Stimulated activated CD4-positive, alpha-beta T cell treated with anti-CD3 and anti-CD28 coated beads, Interleukin-1b, Interleukin-23, amount 100 ng/mL, for 24 hours (primary cell): ENCODE measurements around the gene ELOF1.
A peak's percentile ranks its signal among the peaks of the same experiment; 100 is the strongest.
"Not testable (repeated sequence)": the region's sequence is repeated elsewhere in the genome, so short reads cannot be mapped to it uniquely, and the experiment has no call there.

Experiments
- DNase-seq, 4 experiments: peaks; one replicate each; pipeline ENCODE4 v3.0.0-alpha.2; 2020; ENCODE audit warnings: low read depth in 4 of 4, low spot score in 1 of 4

ELOF1 gene

GRCh38 chr19:11558881-11559828, at the start of gene ELOF1:
TSS of gene ELOF1 (minus strand) at chr19:11559230. CDS start at chr19:11554347, 4,883 bp downstream.
- DNase-seq: peak; percentile 85 to 96 (median 96)

DNA sequence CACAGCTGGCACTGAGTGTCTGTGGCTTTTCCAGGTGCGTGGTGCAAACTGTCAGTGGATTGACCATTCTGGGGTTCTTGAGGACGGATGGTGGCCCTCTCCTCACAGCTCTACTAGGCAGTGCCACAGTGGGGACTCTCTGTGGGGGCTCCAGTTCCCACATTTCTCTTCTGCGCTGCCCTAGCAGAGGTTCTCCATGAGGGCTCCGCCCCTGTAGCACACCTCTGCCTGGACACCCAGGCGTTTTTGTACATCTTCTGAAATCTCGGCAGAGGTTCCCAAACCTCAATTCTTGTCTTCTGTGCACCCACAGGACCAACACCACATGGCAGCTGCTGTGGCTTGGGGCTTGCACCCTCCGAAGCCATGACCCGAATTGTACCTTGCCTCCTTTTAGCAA, 47.5 kb upstream of the ELOF1 start:
- no peak for DNase-seq

GRCh38 chr19:11599704-11600103, 40.7 kb upstream of the ELOF1 start:
- not testable (repeated sequence) for DNase-seq

DNA sequence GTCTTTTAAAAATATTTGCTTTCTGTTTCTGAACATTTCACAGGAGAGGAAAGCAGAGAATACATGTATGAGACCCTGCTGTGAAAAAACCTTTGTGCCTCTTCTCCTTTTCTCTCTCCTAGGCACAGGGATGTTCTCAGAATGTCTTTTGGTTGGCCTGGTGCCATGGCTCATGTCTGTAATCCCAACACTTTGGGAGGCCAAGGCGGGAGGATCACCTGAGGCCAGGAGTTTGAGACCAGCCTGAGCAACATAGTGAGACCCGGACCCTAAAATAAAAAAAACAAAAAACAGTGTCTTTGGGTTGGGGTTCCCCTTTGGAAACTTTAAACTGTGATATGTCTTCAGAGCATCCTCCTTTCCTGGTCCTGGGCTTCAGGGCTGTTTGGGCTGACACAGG, 39.7 kb upstream of the ELOF1 start:
- DNase-seq: no peak

DNA sequence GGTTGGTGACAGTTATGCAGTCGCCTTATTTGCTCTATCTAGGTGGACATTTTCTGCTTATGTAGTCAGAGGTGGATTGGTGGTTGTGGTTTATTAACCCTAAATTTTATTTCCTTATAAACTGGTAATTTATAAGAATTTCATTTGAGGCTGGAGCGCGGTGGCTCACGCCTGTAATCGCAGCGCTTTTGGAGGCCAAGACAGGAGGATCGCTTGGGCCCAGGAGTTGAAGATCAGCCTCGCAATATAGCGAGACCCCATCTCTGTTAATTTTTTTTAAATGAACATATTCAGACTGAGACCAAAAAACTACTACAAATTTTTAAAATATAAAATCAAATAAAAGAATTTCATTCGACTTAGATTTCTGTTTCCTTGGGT, 39.1 kb upstream of the ELOF1 start:
- DNase-seq: no peak

DNA sequence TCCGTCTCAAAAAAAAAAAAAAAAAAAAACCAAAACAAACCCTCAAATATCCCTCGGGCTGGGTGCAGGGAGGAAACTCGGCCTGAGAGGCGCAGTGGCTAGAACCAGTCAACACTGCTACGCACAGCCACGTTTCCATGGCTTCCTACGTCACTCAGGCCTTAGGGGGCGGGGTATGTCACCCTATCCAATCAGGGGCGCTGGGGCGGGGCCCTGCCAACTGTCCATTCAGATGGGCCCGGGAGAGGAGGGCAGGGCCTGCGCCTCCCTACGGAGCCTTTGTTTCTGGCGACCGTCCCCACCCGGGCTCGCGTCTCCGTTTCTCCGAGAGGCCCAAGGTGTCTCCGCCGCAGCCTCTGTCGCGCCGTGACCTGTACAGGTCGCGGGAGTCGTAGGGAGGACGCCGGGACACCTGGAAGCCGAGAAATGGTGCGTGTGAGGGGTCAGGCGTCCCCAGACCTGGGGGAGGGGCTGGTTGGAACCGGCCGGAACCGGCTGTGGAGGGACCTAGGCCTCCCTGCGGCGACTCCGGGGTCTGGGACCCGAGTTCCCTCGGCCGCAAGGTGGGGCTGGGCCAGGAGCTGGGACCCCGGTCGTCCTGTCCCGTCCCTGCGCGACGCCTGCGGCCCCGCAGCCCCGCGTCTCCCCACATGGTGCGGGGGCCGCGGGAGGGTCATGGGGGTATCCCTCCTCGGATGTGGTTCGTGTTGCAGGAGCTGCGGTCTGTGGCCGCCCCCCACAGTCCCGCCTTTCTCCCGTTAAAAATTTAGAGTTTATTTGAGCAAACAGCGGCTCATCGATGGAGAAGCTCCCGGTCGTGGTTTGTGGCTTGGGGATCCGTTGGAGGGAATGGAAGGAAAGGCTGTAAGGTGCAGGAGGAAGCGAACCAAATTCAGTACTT, 38.4 kb upstream of the ELOF1 start, which contains the start of gene ZNF627:
ZNF627 (plus strand) TSS at position 282 of the 901 bp plus-strand sequence; CDS start at position 427, 145 bp downstream.
- DNase-seq: peak; percentile 89 to 99 (median 94)

GRCh38 chr19:11596156-11596555, 37.1 kb upstream of the ELOF1 start:
- no peak for DNase-seq

GRCh38 chr19:11594084-11594483, 35.1 kb upstream of the ELOF1 start:
- DNase-seq: no peak

DNA sequence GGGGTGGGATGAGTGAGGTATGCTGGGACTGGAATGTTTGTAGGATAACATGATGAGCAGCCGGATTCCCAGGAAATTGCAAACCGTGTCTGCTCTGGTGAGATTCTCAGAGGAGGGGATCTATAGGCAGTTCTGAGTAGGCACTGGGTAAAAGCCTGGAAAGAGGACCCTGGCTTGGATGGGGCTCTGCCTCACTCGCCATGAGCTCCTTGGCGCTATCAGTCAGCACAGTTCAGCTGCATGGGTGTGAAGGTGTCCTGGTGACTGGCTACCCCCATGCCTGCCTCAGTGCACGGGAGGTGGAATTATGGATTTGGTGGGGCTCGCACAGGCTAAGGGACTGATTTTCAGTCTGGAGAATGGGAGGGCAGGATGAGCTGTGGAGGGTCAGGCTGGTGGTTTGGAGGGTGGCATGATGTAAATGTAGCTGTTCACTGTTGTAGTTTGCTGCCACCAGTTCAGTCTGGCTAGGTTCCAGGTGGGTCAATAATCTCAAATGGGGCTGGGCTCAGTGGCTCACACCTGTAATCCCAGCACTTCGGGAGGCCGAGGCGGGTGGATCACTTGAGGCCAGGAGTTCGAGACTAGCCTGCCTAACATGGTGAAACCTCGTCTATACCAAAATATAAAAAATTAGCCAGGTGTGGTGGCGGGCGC, 29.1 kb upstream of the ELOF1 start:
- DNase-seq: no peak

DNA sequence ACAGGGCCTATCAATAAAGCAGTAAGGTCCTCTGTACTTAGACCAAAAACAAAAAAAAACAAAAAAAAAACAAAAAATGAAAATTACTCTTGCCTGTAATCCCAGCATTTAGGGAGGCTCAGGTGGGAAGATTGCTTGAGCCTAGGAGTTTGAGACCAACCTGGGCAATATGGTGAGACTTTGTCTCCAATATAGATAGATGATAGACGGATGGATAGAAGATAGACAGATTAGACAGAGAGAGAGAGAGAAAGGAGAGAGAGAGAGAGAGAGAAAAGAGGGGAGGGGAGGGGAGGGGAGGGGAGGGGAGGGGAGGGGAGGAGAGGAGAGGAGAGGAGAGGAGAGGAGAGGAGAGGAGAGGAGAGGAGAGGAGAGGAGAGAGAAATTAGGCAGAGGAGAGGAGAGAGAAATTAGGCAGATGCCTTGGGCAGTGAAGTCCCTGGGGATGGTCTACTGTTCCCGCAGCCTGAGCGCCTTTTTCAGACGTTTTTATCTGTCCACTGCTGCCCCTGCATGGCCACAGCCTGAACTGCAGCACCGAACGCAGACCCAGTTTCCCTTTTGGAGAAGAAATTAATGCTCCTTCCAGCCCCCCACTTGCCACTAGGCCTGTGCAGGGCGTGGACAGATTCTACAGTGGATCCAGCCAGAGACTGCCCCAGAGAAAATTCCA, 28.4 kb upstream of the ELOF1 start:
- DNase-seq: peak; percentile 42 to 68 (median 60)

DNA sequence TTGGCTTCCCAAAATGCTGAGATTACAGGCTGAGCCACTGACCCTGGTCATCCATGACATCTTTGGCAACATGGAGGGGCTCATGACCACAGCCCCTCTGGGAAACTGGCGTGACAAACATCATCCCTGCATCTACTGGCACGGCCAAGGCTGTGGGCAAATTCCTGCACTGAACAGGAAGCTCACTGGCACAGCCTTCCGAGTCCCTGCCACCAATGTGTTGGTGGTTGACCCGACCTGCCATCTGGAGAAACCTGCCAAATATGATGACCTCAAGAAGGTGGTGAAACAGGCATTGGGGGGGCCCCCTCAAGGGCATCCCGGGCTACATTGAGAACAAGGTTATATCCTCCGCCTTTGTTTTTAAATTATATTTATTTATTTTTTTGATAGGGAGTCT, 27.3 kb upstream of the ELOF1 start:
- DNase-seq: no peak

DNA sequence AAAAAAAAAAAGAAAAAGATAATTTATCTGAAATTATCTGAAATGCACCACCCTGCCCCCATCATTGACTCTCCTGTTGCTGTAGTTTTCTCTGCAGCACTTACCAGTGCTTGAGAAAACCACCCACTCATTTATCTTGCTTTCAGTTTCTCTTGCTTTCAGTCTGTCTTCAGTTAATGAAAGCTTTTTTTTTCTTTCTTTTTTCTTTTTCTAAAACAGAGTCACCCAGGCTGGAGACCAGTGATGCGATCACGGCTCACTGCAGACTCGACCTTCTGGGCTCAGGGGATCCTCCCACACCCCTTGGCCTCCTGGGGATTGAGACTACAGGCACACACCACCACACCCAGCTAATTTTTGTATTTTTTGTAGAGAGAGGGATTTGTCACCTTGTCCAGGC, 22.7 kb upstream of the ELOF1 start:
- peak in 1 of 4 experiments; percentile 39 for DNase-seq

DNA sequence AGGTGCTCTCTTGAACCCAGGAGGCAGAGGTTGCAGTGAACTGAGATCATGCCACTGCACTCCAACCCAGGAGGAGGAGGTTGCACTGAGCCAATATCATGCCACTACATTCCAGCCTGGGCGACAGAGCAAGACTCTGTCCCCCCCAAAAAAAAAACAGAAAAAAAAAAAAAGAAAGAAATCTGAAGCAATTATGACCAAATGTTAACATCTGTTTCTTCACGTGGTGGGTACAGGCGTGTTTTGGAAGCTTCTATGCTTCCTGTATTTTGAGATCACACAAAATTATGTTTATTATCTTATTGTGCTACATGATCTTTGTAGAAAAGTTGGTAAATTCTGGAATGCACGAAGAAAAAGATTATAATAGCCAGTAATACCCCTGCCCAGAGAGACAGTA, 21.1 kb upstream of the ELOF1 start:
- no peak for DNase-seq

- no peak for DNase-seq
Measured at GRCh38 chr19:11578258-11579142, 19.5 kb upstream of the ELOF1 start.

DNA sequence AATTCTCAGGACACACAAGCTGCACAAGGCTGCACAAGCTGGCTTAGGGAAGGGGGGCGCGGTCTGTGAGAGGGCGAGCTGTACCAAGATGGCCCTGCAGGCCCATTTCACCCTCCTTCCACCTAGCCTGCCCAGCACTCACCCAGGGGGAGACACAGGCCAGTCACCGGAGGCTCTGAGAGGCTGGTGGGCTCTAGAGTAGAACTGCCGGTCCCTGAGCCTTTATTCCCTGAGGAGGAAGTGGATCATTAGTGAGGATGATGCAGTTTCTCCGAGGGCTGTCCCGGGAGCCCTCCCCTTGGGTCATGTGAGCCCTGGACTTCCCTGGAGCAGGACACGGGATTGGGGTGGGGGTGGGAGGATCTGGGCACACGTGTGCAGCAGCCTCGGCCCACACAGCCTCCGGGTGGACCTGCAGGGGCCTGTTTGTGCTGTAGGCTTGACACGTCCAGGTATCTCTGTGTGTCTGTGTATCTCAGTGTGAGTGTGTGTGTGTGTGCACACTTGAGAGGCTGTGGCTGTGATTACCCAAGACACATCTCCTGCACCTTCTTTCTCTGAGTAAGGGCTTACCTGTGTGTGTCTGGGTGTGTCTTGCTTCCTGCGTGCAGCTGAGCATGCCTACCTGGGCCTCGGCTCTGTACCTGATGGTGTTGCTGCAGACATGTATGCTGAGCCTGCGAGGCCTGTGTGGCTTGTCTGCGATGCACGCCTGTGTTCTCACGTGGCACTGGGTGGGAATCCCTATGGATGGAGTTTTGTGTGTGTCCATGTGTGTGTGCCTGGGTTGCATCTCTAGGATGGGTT, 18.6 kb upstream of the ELOF1 start, which contains the start of gene ACP5:
ACP5 (minus strand) TSS at position 195 of the 807 bp plus-strand sequence. CDS start 328 bp downstream, outside the sequence.
- no peak for DNase-seq

DNA sequence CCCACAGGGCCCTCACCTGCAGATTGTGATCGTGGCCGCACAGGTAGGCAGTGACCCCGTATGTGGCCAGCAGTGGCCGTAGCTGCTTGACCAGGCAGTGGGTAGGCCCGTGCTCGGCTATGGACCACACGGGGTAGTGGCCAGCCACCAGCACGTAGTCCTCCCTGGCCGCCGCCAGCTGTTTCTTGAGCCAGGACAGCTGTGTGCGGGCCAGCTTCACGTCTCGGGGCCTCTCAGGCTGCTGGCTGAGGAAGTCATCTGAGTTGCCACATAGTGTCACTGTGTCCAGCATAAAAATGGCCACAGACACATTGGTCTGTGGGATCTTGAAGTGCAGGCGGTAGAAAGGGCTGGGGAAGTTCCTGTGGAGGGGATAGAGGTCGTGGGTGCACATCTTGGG, 17.2 kb upstream of the ELOF1 start:
- no peak for DNase-seq

DNA sequence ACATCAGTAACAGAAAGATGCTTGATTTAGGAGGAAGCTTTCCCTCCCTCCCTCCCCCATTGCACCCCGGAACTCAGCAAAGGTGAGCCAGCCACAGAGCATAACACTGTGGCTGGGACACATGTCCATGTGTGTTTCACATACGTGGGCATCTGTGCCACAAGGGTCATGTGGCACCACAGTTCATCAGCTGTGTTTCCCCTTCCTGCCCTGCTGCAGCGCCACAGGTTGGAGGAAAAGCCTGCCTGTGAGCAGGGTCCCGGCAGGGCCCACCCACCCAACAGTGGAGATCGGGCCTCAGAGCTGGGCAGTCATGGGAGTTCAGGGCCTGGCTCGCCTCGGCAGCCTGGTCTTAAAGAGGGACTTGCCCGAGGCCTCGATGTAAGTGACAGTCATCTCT, 15.7 kb upstream of the ELOF1 start:
- DNase-seq: no peak

DNA sequence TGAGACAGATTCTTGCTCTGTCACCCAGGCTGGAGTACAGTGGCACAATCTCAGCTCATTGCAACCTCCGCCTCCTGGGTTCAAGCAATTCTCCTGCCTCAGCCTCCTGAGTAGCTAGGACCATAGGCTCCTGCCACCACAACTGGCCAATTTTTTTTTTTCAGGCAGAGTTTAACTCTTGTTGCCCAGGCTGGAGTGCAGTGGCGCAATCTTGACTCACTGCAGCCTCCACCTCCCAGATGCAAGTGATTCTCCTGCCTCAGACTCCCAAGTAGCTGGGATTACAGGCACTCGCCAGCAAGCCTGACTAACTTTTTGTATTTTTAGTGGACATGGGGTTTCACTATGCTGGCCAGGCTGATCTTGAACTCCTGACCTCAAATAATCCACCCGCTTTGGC, 14.7 kb upstream of the ELOF1 start:
- DNase-seq: not testable (repeated sequence)

GRCh38 chr19:11573354-11573753, 14.3 kb upstream of the ELOF1 start:
- not testable (repeated sequence) for DNase-seq
